Measurements from ENCODE around the gene LIG3. TPM values are rescaled to one million over a fixed set of nuclear protein-coding genes. Genes with fewer than 3 reads are reported as not detected.

Gene LIG3
- total RNA-seq, 1 donor from 2014 or later = 44.7 TPM

DNA sequence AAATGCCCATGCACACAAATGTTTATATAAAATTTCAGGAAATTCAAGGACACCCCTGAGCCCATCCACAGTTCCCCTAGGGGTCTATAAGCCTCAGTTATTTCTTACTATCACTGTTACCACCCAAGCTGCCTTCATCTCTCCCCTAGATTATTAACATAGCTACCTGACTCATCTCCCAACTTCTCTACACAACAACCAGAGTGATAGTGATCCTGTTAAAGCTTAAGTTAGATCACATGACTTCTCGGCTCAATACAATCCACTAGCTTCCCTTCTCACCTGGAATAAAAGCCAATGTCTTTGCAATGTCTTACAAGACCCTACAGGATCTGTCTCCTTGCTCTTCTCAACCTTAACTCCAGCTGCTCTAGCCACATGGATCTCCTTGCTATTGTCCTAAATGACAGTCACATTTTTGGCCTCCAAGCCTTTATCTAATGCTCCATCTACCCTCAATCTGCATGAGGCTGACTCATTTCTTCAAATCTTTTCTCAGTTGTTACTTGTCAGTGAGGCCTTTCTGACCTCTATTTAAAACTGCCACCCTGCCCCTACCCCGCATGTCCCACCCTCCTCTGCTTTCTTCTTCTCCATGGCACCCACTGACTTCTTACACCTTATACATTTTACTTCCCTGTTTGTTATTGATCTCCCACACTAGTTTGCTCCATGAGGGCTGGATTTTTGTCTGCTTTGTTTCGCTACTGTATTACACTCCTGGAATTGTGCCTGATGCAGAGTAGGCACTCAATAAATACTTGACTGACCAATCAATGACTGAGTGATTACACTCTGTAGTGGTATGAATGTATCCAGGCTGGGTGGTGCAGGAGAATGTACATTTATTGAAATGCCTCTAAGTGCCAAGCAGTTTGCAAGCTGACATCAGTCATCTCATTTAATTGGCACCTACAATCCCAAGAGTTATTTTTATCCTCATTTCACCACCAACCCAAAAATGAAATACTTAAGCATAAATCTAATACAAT, 5.2 kb upstream of the LIG3 start:
- Mint-ChIP-seq H3K27me3 (ENCODE audit: unreplicated experiment) (peaks cover 7% of the 10 kb centered on the region), H3K36me3 (ENCODE audit: unreplicated experiment) (no peaks in the 10 kb centered on the region), H3K4me3 (ENCODE audit: unreplicated experiment) (no peak overlapping the region), H3K4me1 (ENCODE audit: unreplicated experiment) (peaks cover 9% of the 10 kb centered on the region), H3K27ac (ENCODE audit: unreplicated experiment) (no peak overlapping the region), H3K9me3 (ENCODE audit: unreplicated experiment) (no peaks in the 10 kb centered on the region)
- no peak for DNase-seq (ENCODE audit: extremely low spot score, unreplicated experiment)
- no peak for TF ChIP-seq CTCF (IDR thresholded peaks at IDR 0.05)

DNA sequence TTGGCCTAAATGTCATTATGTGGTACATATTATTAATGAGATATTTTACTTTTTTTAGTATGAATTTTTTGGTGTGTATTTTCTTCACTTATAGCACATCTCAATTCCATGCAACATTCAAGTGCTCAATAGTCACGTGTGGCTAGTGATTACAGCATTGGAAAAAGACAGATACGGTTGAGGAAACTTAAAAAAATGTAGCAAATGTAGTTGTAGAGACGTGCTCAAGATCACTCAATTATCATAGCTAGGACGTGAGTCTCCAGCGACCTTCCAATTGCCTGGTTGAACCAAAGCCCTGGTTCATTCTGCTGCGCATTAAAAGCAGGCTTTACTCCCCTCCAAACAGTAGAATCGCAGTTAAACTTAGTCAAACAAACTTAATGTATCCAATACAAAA, 1.2 kb upstream of the LIG3 start:
- Mint-ChIP-seq H3K36me3 (ENCODE audit: unreplicated experiment) (peaks cover 7% of the 10 kb centered on the region), H3K27ac (ENCODE audit: unreplicated experiment) (peak overlapping the region; percentile 95), H3K4me3 (ENCODE audit: unreplicated experiment) (peak overlapping the region; percentile 96), H3K27me3 (ENCODE audit: unreplicated experiment) (peaks cover 5% of the 10 kb centered on the region), H3K9me3 (ENCODE audit: unreplicated experiment) (no peaks in the 10 kb centered on the region), H3K4me1 (ENCODE audit: unreplicated experiment) (peaks cover 29% of the 10 kb centered on the region)
- no peak for TF ChIP-seq CTCF (IDR thresholded peaks at IDR 0.05)
- DNase-seq (ENCODE audit: extremely low spot score, unreplicated experiment) = no peak

DNA sequence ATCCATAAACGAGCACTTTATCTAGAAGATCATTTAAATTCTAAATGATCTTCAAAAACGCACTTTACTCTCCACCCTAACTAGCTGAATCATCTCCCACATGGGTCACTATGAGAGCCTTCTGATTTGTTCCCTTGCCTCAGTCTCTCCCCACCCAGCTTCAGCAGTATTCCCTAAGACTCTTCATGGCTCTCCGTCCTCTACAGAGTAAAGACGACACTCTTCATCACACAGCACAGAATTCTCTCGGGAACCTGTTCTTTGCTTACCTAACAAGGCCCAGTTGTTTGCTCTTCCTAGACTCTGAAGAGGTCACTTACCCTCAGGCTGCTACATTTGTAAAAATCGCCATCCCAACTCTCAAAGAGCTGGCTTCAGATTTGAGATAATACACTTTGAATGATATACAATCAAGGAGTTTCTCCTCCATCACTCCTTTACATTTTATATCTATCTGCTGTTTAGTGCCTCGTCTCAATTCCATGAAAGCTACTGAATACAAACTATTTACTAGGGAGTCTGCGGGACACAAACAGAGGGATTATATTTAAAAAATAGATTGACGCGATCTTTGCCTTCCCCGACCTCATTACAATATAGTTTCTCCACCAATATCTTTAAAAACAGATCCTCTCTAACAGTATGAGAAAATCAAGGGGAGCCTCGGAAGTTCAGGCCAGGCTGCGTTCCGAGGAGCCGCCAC, 511 bp upstream of the LIG3 start:
- peak; percentile 25 for DNase-seq (ENCODE audit: extremely low spot score, unreplicated experiment)
- Mint-ChIP-seq H3K27me3 (ENCODE audit: unreplicated experiment) (peaks cover 3% of the 10 kb centered on the region), H3K9me3 (ENCODE audit: unreplicated experiment) (no peaks in the 10 kb centered on the region), H3K27ac (ENCODE audit: unreplicated experiment) (peak overlapping the region; percentile 95), H3K4me1 (ENCODE audit: unreplicated experiment) (peaks cover 29% of the 10 kb centered on the region), H3K36me3 (ENCODE audit: unreplicated experiment) (peaks cover 7% of the 10 kb centered on the region), H3K4me3 (ENCODE audit: unreplicated experiment) (peak overlapping the region; percentile 96)
- no peak for TF ChIP-seq CTCF (IDR thresholded peaks at IDR 0.05)

GRCh38 chr17:34980681-34981537, 597 bp downstream of the LIG3 start:
- peaks cover 29% of the 10 kb centered on the region for H3K4me1 Mint-ChIP-seq (ENCODE audit: unreplicated experiment)
- H3K27me3 Mint-ChIP-seq (ENCODE audit: unreplicated experiment) = no peaks in the 10 kb centered on the region
- H3K4me3 Mint-ChIP-seq (ENCODE audit: unreplicated experiment) = peak overlapping the region; percentile 83
- DNase-seq (ENCODE audit: extremely low spot score, unreplicated experiment) = no peak
- no peaks in the 10 kb centered on the region for H3K9me3 Mint-ChIP-seq (ENCODE audit: unreplicated experiment)
- peak; percentile 50 for TF ChIP-seq CTCF (IDR thresholded peaks at IDR 0.05)
- H3K27ac Mint-ChIP-seq (ENCODE audit: unreplicated experiment) = peak overlapping the region; percentile 95
- H3K36me3 Mint-ChIP-seq (ENCODE audit: unreplicated experiment) = peaks cover 7% of the 10 kb centered on the region
